Activated T-helper 17 cell treated with anti-CD3 and anti-CD28 coated beads, Interleukin-2, amount 50 U/mL, for 72 hours (primary cell): ENCODE measurements around the gene COL24A1. TPM values are rescaled to one million over a fixed set of nuclear protein-coding genes. Genes with fewer than 3 reads are reported as not detected.
"Not testable (repeated sequence)": the region's sequence is repeated elsewhere in the genome, so short reads cannot be mapped to it uniquely, and the experiment has no call there.

Source experiments
- ATAC-seq: fragments of 150-1000 bp; cut with Tn5 transposase; replicated peaks from 2 replicates; pipeline ENCODE4 v1.10.0; 2021; ENCODE audit warnings: mild to moderate bottlenecking, moderate library complexity
- H3K27ac Mint-ChIP-seq: one replicate; pipeline ENCODE4 v1.8.0; 2022; ENCODE audit warnings: mixed read lengths
- H3K27me3 Mint-ChIP-seq: one replicate; pipeline ENCODE4 v1.8.0; 2022; ENCODE audit warnings: mixed read lengths
- H3K36me3 Mint-ChIP-seq: one replicate; pipeline ENCODE4 v1.8.0; 2022; ENCODE audit warnings: low read depth, mild to moderate bottlenecking, mixed read lengths
- H3K4me1 Mint-ChIP-seq: one replicate; pipeline ENCODE4 v1.8.0; 2022; ENCODE audit warnings: mixed read lengths
- H3K4me3 Mint-ChIP-seq: one replicate; pipeline ENCODE4 v1.8.0; 2022; ENCODE audit warnings: mild to moderate bottlenecking, mixed read lengths
- H3K9me3 Mint-ChIP-seq: one replicate; pipeline ENCODE4 v1.8.0; 2022; ENCODE audit warnings: mixed read lengths
- total RNA-seq, 2 donors: library from RNA; stranded (reverse); gene quantifications; one replicate each; pipeline ENCODE4 v1.2.3, GENCODE V29; 2022

COL24A1 gene
- total RNA-seq, 2 donors from 2014 or later = not detected

DNA sequence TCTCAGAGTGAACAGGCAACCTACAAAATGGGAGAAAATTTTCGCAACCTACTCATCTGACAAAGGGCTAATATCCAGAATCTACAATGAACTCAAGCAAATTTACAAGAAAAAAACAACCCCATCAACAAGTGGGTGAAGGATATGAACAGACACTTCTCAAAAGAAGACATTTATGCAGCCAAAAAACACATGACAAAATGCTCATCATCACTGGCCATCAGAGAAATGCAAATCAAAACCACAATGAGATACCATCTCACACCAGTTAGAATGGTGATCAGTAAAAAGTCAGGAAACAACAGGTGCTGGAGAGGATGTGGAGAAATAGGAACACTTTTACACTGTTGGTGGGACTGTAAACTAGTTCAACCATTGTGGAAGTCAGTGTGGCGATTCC is 323.4 kb downstream of the COL24A1 start:
- H3K27me3 Mint-ChIP-seq, H3K27ac Mint-ChIP-seq, H3K36me3 Mint-ChIP-seq, ATAC-seq, H3K4me3 Mint-ChIP-seq, H3K4me1 Mint-ChIP-seq, H3K9me3 Mint-ChIP-seq: not testable (repeated sequence)

DNA sequence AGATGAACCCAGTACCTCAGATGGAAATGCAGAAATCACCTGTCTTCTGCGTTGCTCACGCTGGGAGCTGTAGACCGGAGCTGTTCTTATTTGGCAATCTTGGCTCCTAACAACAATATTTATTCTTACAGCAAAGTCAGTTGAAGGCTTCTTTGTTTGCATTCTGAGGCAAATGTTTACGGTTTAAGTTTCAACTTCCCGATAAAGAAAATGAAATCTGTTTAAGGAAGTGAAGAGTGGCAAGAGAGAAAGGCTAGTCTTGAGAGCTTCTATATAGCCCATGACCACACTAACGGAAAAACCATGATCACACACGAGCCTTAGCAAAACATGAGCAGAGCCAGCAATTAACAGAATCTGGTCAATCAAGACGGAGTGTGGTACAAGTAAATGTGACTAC is 325.7 kb downstream of the COL24A1 start:
- no peak overlapping the region for H3K4me3 Mint-ChIP-seq
- ATAC-seq = no peak
- no peak overlapping the region for H3K27ac Mint-ChIP-seq
- peaks cover 8% of the 10 kb centered on the region for H3K9me3 Mint-ChIP-seq
- H3K36me3 Mint-ChIP-seq = no peaks in the 10 kb centered on the region
- H3K4me1 Mint-ChIP-seq = no peaks in the 10 kb centered on the region
- H3K27me3 Mint-ChIP-seq = peaks cover 3% of the 10 kb centered on the region

DNA sequence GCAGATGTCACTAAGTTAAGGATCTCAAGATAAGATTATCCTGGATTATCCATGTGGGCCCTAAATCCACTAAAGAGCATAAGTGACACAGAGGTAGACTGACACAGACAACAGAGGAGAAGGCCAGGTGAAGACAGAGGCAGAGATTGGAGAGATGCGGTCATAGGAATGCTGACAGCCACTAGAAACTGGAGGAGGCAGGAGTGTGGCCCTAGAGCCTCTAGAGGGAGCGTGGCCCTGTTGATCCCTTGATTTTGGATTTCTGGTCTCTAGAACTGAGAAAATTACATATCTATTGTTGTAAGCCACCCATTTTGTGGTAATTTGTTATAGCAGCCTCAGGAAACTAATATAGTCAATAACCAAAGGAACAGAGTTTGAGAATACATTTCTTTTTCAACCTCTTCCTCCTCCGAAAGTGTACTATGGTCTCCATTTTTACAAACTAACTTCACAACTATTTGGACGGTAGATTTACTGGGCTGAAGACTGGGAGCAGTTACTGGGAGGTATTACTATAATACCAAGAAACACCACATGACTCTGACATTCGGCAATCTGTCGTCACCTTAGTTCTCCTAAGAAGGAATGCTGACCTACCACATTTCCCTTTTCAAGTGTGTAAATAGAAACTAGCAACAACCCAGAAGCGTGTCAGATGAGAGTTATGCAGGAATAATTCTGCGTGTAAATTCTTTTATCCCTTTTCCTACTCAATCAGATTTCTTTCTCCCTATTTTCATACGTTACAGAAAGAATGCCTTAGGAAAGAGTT is 332.3 kb downstream of the COL24A1 start:
- Mint-ChIP-seq H3K9me3 (no peaks in the 10 kb centered on the region), H3K36me3 (no peaks in the 10 kb centered on the region), H3K4me1 (no peaks in the 10 kb centered on the region), H3K4me3 (no peak overlapping the region), H3K27me3 (no peaks in the 10 kb centered on the region), H3K27ac (no peak overlapping the region)
- no peak for ATAC-seq

DNA sequence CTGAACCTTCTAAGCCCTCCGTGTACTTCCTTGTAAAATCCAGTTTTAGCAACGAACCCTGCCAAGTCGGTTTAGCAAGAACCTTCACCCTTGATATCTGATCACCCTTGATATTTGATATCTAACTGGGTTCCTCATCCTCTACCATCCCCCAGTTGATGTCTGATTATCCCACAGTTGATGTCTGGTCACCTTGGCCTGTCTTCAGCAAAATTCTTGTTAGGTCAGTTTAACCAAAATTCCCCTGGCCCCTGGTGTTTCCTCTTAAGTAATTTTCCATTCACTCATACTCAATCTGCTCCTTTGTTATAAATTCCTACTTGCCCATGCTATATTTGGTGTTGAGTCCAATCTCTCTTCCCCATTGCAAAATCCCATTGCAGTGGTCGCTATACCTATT is 333.9 kb downstream of the COL24A1 start:
- H3K36me3 Mint-ChIP-seq = no peaks in the 10 kb centered on the region
- no peaks in the 10 kb centered on the region for H3K9me3 Mint-ChIP-seq
- no peaks in the 10 kb centered on the region for H3K4me1 Mint-ChIP-seq

DNA sequence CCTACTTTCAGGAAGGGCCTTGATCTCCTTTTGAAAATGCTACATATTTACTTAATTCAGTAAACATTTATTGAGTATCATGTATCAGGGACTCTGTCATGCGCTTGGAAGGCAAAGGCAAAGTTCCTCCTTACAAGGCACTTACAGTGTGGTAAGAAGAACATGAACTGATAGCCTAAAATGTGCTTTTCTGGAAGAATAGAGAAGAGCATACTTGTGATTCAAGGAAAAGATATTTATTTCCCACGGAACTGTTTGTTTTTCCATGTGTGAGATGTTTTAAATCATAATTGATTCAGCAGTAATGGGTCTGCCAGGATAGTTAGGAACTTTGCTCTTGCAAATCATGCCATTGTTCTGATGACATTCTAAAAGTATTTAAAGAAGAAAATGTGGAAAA is 338.2 kb downstream of the COL24A1 start:
- Mint-ChIP-seq H3K27ac (no peak overlapping the region), H3K36me3 (no peaks in the 10 kb centered on the region), H3K4me1 (no peaks in the 10 kb centered on the region), H3K9me3 (no peaks in the 10 kb centered on the region), H3K27me3 (no peaks in the 10 kb centered on the region), H3K4me3 (no peak overlapping the region)
- no peak for ATAC-seq

More for the DNA sequence above, 333.9 kb downstream of the COL24A1 start:
- Mint-ChIP-seq H3K27ac (no peak overlapping the region), H3K4me3 (no peak overlapping the region), H3K27me3 (no peaks in the 10 kb centered on the region)
- no peak for ATAC-seq

DNA sequence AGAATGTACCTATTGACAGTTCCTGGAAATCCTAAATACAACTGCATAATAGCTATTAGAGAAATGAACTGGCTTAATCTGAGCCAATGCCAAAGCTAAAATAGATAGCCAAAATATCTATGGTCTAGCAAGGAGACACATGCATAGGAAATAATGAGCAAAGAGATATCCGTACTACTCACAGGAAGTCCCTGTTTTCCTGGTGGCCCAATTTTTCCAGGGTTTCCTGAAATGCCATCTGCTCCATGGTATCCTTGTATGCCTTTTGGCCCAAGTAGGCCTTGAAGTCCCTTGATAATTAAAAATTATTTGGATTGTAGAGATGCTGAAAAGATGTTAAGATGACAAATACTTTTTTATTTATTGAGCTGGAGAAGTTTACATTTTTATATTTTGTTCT is 340.0 kb downstream of the COL24A1 start:
- ATAC-seq = no peak
- no peaks in the 10 kb centered on the region for H3K27me3 Mint-ChIP-seq
- no peak overlapping the region for H3K4me3 Mint-ChIP-seq
- H3K36me3 Mint-ChIP-seq = no peaks in the 10 kb centered on the region
- H3K9me3 Mint-ChIP-seq = peaks cover 5% of the 10 kb centered on the region
- no peak overlapping the region for H3K27ac Mint-ChIP-seq
- H3K4me1 Mint-ChIP-seq = no peaks in the 10 kb centered on the region

DNA sequence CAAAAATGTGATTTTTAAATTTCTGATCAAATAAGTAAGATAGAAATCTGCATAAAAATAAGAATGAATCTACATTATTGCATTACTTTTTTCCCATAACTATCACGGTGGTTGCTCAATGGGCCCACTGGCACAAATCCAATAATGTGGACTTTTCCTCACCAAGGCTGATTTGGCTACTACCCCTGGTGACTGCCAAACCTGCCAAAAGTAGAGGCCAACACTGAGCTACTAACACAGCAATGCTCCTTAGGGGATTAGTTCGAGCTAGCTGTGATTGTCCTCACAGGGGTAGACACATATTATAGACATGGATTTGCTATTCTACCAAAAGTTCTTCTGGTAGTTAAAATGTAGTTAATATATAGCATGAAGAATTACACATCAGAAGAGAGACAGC is 340.7 kb downstream of the COL24A1 start:
- no peak overlapping the region for H3K27ac Mint-ChIP-seq
- H3K27me3 Mint-ChIP-seq = no peaks in the 10 kb centered on the region
- no peaks in the 10 kb centered on the region for H3K36me3 Mint-ChIP-seq
- peaks cover 5% of the 10 kb centered on the region for H3K9me3 Mint-ChIP-seq
- no peak for ATAC-seq
- H3K4me1 Mint-ChIP-seq = no peaks in the 10 kb centered on the region
- no peak overlapping the region for H3K4me3 Mint-ChIP-seq

DNA sequence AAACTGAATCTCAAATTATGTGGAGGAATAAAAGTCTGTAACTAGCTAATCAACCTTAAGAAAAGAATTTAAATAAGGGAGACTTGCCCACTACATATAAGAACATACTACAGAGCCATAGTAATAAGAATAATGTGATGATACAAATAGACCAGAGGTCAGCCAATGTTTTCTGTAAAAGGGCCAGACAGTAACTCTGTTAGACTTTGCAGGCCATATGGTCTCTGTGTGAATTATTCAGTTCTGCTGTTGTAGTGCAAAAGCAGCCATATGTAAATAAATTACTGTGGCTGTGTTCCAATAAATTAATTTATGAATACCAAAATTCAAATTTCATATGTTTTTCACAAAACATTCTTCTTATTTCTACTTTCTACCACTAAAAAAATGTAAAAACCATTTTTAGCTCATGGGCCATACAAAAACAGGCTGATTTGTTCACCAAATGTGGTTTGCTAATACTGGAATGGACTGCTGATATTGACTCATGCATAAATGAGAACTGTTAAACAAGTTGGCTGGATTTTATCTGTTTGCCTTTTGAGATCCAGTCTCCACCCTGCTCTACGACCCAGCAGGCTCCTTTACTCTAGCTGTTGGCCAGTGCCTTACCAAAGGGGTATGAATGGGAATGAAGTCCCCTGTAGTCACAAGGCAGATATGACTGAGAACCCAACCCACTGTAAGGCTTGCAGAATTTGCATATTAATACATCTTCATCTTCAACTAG is 350.2 kb downstream of the COL24A1 start:
- H3K4me1 Mint-ChIP-seq = no peaks in the 10 kb centered on the region
- no peak overlapping the region for H3K4me3 Mint-ChIP-seq
- ATAC-seq = no peak
- H3K36me3 Mint-ChIP-seq = no peaks in the 10 kb centered on the region
- peaks cover 13% of the 10 kb centered on the region for H3K27me3 Mint-ChIP-seq
- H3K27ac Mint-ChIP-seq = no peak overlapping the region
- H3K9me3 Mint-ChIP-seq = no peaks in the 10 kb centered on the region

DNA sequence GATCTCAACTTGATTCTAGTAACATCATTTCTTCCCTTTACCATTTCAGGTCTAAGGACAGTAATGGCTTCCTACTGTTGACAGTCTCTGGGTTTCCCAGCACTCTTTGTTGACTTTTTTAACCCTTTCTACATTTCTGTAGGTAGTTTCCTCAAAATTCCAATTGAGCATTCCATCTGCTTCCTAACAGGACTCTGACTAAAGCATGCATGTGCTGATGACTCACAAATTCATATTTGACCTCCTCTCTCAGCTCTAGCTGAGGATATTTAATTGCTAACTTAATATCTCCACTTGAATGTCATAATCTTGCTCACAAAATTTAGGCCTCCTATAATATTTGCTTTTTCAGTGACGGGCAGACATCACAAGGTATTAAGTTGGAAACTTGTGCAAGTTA is 355.1 kb downstream of the COL24A1 start:
- H3K27ac Mint-ChIP-seq = no peak overlapping the region
- H3K27me3 Mint-ChIP-seq = peaks cover 13% of the 10 kb centered on the region
- no peaks in the 10 kb centered on the region for H3K4me1 Mint-ChIP-seq
- H3K36me3 Mint-ChIP-seq = no peaks in the 10 kb centered on the region
- no peak overlapping the region for H3K4me3 Mint-ChIP-seq
- peaks cover 5% of the 10 kb centered on the region for H3K9me3 Mint-ChIP-seq
- ATAC-seq = no peak

DNA sequence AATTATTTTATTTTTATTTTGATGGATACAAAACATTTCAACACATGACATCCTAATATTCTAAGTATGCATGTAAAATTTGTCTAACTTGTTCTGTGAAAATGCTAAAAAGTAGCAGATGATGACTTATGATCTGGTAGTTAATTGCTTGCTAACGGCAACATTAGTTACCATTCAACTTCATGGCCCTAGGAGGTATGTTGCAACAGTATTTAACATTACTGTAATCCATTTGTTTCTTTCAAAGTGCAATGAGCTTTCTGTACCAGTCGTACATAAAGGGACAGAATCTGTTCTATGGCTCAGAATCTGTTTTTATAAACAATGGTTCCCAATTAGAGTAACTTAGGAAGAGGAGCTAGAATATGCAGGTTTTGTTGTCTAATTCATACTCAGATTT is 356.8 kb downstream of the COL24A1 start:
- H3K4me1 Mint-ChIP-seq = no peaks in the 10 kb centered on the region
- no peaks in the 10 kb centered on the region for H3K36me3 Mint-ChIP-seq
- peaks cover 13% of the 10 kb centered on the region for H3K27me3 Mint-ChIP-seq
- peaks cover 5% of the 10 kb centered on the region for H3K9me3 Mint-ChIP-seq
- ATAC-seq = no peak
- H3K4me3 Mint-ChIP-seq = no peak overlapping the region
- no peak overlapping the region for H3K27ac Mint-ChIP-seq

DNA sequence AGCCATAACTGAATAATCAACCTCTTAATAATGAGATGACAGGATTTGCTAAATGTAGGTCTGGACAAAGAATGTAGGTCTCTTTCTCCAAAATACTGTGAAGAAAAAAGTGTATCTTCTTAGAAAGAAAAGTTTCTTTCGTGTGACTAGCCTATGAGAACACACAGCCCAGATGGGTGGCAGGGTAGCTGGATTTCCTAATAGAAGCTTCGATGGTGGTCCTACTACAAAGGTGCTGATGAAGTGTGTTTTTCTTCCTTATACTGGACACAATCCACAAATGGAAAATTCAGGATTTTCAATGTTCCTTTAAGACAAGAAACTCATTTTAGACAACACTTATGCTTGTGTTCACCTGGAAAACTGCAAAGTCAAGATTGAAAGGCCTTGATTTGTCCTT is 358.2 kb downstream of the COL24A1 start:
- peaks cover 5% of the 10 kb centered on the region for H3K9me3 Mint-ChIP-seq

DNA sequence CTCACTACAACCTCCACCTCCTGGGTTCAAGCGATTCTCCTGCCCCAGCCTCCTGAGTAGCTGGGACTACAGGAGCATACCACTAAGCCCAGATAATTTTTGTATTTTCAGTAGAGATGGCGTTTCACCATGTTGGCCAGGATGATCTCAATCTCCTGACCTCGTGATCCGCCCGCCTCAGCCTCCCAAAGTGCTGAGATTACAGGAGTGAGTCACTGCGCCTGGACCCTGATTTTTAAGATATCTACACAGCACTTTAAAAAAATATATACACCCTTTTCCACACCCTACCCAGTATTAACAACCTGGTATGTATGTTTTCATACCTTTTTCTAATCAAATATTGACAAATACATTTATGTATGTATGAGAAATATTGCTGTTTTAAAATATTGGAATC is 379.6 kb downstream of the COL24A1 start:
- H3K27me3 Mint-ChIP-seq, H3K4me3 Mint-ChIP-seq, ATAC-seq, H3K36me3 Mint-ChIP-seq, H3K4me1 Mint-ChIP-seq, H3K27ac Mint-ChIP-seq, H3K9me3 Mint-ChIP-seq: not testable (repeated sequence)

More for the DNA sequence above, 358.2 kb downstream of the COL24A1 start:
- Mint-ChIP-seq H3K36me3 (no peaks in the 10 kb centered on the region), H3K4me3 (no peak overlapping the region), H3K4me1 (no peaks in the 10 kb centered on the region), H3K27me3 (peaks cover 4% of the 10 kb centered on the region), H3K27ac (no peak overlapping the region)
- ATAC-seq = no peak

DNA sequence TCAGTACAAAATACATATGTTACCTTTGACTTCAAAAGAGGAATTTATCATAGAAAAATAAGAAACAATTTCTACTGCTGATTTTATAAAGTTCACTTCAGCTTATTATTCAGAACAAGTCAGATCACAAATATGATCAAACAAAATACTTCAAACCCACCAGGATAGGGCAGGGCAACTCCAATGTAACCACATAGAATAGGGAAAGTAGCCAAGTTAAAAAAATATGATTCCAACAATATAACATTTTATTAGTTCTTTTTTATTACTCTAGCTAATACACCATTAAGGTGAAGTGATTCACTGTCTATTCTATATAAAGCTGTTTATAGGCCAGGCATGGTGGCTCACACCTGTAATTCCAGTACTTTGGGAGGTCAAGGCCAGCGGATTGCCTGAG is 393.8 kb downstream of the COL24A1 start:
- Mint-ChIP-seq H3K27ac (no peak overlapping the region), H3K9me3 (no peaks in the 10 kb centered on the region), H3K36me3 (no peaks in the 10 kb centered on the region), H3K27me3 (no peaks in the 10 kb centered on the region), H3K4me1 (no peaks in the 10 kb centered on the region), H3K4me3 (no peak overlapping the region)
- no peak for ATAC-seq

DNA sequence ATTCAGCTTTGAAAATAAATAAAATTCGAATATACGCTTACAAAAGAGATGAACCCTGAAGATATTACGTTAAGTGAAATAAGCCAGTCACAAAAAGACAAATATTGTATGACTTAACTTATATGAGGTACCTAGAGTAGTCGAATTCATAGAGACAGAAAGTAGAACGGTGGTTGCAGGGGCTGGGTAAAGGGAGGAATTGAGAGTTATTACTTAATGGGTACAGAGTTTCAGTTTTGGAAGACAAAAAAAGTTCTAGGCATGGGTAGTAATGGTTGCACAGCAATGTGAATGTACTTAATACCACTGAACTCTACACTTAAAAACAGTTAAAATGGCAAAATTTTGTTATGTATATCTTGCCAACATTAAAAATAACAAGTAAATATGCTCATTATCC is 399.7 kb downstream of the COL24A1 start:
- H3K4me3 Mint-ChIP-seq = no peak overlapping the region
- no peaks in the 10 kb centered on the region for H3K36me3 Mint-ChIP-seq
- no peak for ATAC-seq

DNA sequence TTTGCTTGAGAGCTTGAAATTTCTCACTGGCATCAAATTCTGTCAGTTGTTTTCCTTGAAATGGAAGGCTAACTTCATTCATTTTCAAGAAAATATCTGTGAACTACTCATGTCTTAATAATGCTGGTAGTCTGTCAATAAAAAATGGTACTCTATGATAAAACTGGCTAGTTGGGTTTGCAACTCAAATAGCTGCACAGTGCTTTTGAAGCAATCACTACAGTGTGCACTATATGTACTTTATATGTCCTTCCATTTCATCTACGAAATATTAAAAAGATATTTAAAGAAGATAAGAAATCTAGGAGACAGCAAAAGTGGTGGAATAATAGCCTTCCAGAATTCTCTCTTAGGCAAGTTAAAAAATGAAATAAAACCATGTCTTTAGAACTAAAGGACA is 408.5 kb downstream of the COL24A1 start:
- H3K4me3 Mint-ChIP-seq = no peak overlapping the region
- H3K27me3 Mint-ChIP-seq = peaks cover 8% of the 10 kb centered on the region
- no peak for ATAC-seq
- H3K4me1 Mint-ChIP-seq = no peaks in the 10 kb centered on the region
- H3K36me3 Mint-ChIP-seq = no peaks in the 10 kb centered on the region
- H3K9me3 Mint-ChIP-seq = no peaks in the 10 kb centered on the region
- H3K27ac Mint-ChIP-seq = no peak overlapping the region

More for the DNA sequence above, 399.7 kb downstream of the COL24A1 start:
- no peaks in the 10 kb centered on the region for H3K27me3 Mint-ChIP-seq
- H3K9me3 Mint-ChIP-seq = no peaks in the 10 kb centered on the region
- no peaks in the 10 kb centered on the region for H3K4me1 Mint-ChIP-seq
- H3K27ac Mint-ChIP-seq = no peak overlapping the region
